ENCODE results near the gene EHMT1.
"Not testable (repeated sequence)": the region's sequence is repeated elsewhere in the genome, so short reads cannot be mapped to it uniquely, and the experiment has no call there.

The EHMT1 gene

DNA sequence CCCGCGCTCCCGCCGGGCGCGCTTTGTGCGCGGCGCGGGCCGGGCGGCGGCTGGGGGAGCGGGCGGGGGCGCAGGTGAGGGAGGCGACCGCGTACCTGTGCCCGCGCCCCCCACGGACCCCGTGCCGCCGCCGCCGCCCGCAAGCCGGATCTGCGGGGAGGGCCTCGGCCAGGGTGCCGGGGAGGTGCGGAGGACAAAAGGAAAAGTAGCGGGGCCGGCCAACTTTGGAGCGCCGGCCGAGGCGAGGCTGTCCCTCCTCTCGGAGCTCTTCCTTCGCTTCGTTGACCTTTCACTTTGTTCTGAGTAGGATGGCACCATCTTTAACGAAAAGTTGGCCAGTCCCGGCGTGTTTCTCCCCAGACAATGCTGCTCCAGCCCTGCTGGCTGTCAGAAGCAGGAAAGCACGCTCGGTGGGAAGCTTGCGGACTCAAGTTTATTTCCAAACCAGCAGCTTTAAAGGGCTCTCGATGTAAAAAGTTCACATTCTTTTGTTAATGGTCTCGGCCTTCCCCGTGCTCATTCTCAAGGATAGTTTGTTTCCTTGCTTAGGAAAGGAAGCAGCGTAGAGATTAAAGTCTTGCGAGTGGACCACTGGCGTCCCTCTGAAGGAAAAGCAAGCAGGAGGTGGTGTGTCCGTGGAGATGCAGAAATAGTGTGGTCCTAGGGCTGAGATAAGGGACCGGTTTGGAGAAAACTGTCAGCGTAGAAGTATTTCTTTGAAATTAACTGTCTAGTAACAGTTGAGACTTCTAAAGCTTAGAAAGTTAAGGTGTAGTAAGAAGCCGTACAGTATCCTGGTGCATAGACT lies 639 bp downstream of the EHMT1 start:
- no peak for DNase-seq

DNA sequence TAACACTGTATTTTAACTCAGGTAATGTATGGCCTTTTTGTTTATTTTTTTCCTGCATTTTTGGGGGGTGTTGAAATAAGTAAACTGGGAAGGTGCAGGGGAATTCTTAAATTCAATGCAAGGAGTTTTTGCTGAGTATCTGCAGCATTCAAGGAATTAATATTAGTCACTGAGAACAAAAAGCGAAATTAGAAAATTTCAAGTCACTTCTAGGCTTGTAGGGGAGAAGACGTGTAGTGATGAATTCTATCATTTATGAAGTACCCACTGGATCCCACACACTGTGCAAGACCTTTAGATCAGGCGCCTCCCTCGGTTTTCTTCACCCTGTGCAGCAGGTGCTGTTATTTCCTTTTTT lies 1.2 kb downstream of the EHMT1 start:
- DNase-seq: no peak

DNA sequence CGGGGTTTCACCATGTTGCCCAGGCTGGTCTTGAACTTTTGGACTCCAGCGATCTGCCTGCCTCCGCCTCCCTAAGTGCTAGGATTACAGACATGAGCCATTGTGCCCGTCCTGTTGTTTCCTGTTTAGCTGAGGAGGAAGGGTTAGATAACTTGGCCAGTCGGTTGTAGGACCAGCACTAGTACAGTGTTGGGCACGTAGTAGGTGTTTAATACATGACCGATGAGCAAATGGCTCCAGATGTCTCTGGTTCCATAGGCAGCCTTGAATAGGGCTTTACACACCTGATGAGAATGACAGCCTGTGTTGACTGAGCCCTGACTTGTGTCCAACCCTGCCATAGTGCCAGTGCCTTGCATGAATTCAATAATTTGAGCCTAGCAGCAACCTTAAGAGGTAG lies 1.8 kb downstream of the EHMT1 start:
- DNase-seq: no peak

GRCh38 chr9:137621131-137621757 lies 2.4 kb downstream of the EHMT1 start:
- DNase-seq: no peak

GRCh38 chr9:137622211-137622610 lies 3.4 kb downstream of the EHMT1 start:
- not testable (repeated sequence) for DNase-seq

GRCh38 chr9:137626464-137626863 lies 7.7 kb downstream of the EHMT1 start:
- DNase-seq: no peak

DNA sequence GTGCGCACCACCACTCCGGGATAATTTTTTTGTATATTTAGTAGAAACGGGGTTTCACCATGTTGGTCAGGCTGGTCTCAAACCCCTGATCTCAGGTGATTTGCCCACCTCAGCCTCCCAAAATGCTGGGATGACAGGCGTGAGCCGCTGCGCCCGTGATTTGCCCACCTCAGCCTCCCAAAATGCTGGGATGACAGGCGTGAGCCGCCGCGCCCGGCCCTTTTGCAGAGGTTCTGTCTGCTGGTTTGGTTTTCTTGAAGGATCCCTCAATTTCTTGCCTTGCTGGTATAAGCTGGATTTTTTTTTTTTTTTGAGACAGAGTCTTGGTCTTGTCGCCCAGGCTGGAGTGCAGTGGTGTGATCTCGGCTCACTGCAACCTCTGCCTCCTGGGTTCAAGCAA lies 8.6 kb downstream of the EHMT1 start:
- not testable (repeated sequence) for DNase-seq

GRCh38 chr9:137630126-137630525 lies 11.3 kb downstream of the EHMT1 start:
- DNase-seq: no peak

GRCh38 chr9:137630679-137631078 lies 11.9 kb downstream of the EHMT1 start:
- DNase-seq: no peak

GRCh38 chr9:137631345-137632229 lies 12.8 kb downstream of the EHMT1 start:
- no peak for DNase-seq

DNA sequence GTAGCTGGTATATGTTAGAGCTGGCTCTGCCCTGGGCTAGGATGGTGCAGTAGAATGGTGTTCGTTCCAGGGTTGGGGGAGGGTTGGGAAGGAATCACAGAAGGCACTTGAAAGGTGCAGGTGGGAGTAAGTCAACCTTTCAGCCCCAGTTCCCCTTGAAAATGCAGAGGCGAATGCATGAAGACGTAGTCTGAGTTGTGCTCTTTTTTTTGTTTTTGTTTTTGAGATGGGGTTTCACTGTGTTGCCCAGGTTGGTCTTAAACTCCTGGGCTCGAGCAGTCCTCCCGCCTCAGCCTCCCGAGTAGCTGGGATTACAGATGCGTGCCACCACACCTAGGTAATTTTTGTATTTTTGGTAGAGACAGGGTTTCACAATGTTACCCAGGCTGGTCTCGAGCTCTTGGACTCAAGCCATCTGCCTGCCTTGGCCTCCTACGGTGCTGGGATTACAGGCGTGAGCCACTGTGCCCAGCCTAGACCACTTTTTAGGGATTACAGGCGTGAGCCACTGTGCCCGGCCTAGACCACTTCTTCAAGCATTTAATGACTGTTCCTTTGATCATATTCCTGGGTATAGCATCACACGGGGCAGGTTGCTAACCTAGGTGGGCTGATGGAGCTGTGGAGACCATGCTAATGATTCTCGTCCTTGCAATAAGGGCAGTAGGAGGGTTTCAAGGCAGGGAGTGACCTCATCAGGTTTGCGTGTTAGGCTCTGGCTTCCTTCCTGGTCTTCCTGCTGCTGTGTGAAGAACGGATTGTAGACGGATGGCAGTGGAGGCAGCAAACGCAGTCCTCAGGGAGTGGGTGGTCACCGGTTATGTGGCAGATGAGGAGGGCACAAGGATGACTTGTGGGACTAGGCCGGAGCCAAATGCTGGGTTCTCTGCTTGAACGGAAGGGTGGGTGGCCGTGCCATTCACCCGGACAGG lies 13.7 kb downstream of the EHMT1 start:
- DNase-seq: no peak

GRCh38 chr9:137634016-137634415 lies 15.2 kb downstream of the EHMT1 start:
- DNase-seq: no peak

- DNase-seq: no peak
These were observed 19.9 kb downstream of the EHMT1 start for GRCh38 chr9:137638680-137639079.

DNA sequence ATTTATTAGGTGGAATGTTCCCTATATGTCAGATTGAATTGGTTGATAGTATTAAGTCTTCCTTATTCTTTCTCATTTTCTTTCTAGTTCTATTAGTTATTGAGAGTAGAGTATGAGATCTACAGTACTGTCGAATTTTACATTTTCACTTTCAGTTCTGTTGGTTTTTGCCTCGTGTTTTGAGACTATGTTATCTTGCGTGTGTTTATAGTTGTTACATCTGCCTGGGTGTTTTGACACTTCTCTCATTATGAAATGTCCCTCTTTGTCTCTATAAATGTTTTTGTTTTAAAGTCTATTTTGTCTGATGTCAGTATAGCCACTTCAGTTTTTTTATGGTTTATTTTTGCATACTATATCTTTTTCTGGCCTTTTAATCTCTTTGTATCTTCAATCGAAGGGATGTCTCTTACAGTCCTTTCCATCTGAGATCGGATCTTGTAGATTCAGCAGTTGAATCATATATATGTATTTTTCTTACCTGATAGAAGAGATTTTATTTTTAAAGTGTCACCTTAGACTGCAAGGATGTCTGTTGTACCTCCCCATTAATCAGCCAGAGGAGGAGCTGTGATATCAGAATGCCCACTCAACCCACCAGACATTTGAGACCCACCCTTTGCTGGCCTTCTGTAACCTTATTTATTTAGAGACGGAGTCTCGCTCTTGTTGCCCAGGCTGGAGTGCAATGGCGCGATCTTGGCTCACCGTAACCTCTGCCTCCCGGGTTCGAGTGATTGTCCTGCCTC lies 20.7 kb downstream of the EHMT1 start:
- no peak for DNase-seq

DNA sequence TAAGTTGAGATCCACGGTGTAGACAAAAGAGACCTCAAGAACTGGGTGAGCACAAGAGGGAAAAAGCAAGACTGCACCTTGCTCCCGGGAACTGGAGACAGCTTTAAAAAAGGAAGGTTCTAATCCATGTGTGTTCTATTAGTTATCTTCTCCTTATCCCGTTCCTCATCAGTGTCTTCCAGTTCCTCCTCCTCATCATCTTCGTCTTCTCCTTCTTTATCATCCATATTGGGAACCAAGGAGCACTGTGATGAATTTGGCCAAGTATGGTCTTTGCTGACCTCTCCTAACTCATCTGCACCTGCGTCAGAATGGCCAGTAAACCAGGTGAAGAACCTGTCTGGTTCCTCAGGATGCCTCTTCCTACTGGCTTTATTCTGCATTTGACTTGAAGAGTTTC lies 22.1 kb downstream of the EHMT1 start:
- no peak for DNase-seq

- DNase-seq: no peak
These were observed 23.4 kb downstream of the EHMT1 start for GRCh38 chr9:137642118-137642601.

- DNase-seq: no peak
These were observed 24.1 kb downstream of the EHMT1 start for GRCh38 chr9:137642892-137643291.

- DNase-seq: no peak
These were observed 25.1 kb downstream of the EHMT1 start for GRCh38 chr9:137643921-137644320.

- DNase-seq: no peak
These were observed 26.4 kb downstream of the EHMT1 start for GRCh38 chr9:137645211-137645610.

DNA sequence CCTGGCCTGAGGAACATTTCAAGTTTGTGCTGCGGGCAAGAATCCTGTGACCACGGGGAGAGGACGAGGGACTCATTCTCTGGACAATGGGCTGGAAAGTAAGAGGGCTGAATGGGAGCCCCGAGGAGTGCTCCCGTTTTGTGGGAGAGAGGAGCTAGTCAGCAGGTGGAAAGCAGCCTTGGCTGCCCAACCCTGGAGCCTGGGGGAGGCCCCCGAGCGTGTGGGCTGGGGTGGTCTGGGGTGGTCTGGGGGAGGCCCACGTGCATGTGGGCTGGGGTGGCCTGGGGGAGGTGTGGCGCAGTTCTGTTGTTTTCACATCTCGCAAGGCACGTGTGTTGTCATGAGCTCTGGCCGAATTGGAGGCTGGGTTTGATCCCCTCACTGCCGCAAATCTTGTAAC lies 27.5 kb downstream of the EHMT1 start:
- no peak for DNase-seq

DNA sequence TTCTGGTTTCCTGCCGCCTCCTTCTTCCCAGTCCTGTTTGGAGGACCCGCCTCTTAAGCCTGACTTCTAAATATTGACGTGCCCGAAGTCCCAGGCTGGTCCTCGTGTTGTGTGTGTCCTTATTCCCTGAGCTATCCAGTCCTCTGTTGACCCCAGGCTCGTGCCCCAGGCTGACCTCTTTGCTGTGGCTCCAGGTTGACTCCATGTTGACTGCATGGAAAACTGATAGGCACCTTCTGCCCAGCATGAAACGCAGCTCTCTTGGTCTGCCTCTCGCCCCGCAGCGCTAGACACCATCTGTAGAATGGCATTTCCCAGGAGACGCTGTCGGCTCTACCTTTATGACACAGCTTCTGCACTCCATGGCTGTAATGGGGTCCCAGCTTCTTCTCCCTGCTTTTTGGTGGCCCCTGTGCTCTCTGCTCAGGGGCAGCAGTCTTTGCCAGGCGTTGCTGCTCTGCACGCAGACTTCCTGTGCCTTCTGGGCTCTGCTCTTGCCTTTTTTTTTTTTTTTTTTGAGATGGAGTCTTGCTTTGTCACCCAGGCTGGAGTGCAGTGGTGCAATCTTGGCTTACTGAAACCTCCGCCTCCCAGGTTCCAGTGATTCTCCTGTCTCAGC lies 28.4 kb downstream of the EHMT1 start:
- DNase-seq: no peak
